Fibroblast of skin of abdomen (primary cell): ENCODE data around the gene CPA3.
A peak's percentile ranks its signal among the peaks of the same experiment; 100 is the strongest.

Experiments
- DNase-seq: peaks from one replicate; pipeline ENCODE4 v3.0.0-alpha.2; 2013

CPA3 gene

DNA sequence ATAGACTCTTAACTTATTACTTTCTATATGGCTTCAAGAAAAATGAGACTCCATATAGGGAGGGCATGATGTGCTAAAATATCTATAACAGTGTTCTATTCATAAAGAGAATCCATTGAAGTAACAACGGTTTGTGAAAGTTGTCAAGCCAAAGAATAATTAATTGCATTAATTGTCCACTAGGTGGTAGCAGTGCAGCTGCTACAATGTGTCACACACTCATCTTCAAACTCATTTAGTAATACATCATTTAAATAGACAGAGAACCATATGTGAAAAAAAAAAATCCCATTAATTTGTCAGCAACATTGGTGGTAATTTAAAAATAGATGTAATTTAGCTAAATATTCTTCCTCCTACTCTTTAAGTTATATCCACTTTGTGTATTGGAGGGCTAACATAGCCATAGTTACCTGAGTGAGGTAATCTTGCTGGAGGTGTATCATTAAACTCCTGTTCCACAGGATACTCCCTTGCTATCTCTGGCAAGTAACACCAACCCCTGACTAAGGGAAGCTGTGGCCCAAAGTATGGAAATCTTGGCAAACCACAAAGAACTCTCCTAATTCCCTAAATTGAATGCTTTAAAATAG is 3.7 kb upstream of the CPA3 start:
- peak; percentile 58 for DNase-seq

DNA sequence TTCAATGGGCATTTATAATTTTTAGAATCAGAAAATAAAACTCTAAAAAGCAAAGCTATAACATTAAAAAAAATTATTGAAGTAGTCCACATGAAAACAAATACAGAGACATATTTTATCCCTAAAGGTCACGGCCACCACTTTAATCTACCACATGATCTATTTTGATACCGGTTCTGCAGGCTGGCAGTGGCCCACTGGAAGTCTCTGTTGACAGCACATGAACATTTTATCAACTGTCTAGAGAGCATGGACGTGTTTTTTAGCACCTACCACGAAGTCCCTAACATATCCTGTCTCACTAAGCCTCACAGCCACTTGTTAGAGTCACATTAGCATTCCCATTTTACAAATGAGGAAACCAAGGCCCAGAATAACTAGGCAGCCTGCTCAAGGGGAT is 1.8 kb upstream of the CPA3 start:
- DNase-seq = no peak

DNA sequence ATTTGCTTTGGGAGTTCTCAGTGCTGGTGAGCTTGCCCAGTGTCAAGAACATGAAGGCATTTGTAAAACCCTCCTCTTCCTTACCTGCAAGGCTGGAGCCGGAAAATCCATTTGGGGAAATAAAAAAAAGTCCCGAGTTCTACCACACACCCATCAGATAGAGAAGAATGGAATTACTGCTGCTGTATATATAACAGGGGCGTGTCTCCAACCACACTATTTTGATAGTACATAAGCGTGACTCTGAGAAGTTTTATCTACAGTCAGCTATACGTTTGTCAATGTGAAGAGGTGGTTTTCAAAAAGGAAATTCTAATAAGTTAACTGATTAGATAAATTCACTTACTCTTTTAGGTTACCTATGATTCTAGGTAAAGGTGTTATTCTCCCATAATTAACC is 1.3 kb upstream of the CPA3 start:
- DNase-seq = no peak

DNA sequence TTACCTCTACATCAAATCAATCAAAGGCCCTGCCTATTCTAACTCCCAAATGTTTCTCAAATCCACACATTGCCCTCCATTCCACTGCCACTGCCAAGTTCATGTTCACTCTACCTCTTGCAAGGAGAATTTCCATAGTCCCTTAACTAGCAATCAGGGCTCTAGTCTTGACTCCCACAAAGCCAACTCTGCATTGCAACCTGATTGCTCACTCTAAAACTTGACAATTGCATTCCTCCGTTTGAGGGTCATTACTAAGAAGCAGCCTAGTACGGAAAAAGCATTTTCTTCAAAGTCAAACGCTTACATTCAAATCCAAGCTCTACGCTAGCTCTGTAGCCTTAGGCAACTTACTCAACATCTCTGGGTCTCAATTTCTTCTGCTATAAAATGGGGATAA is 1.2 kb downstream of the CPA3 start:
- DNase-seq = peak; percentile 87

DNA sequence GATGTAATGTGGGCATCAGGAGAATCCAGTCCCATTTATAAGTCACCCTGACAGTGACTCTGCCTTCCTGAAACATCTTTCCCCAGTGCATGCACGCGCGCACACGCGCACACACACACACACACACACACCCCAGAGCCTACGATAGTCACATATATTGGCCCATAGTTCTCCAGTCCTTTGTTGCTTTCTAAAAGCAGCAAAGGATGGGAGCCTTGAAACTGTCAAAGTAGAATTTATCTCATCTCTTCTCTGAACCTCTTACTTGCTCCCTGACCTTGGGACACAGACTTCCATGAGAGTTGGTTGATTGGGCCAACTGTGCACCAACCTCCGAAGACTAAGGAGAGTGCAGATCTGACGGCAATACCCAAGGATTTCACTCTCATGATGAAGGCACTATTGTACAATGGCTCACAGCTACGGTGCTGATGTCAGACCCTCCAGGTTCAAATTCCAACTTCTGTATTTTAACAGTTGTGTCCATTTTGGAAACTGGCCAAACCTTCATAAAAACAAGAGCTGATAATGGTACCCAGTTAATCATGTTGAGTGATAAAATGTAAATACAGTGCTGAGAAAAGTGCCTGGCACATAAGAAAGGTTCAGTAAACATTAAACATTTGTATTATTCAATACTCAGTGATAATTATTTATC is 8.3 kb downstream of the CPA3 start:
- DNase-seq = no peak

DNA sequence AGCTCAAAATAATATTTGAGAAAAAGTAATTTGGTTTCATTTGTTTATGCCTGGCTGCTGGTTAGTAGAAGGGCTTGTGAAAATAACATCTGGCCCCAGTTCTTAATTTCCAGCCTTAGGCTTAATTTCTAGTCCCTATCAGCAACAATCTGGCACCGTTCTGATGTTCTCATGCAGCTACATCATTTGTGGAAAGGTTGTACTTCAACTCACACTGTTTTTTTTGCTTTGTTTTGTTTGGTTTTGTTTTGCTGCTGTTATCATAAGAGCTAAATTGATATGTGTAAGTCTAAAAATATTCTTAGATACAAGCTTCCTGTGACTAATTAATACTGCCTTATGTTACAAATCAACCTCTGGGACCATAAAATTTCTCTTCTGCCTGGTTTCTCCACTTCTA is 8.9 kb downstream of the CPA3 start:
- no peak for DNase-seq

DNA sequence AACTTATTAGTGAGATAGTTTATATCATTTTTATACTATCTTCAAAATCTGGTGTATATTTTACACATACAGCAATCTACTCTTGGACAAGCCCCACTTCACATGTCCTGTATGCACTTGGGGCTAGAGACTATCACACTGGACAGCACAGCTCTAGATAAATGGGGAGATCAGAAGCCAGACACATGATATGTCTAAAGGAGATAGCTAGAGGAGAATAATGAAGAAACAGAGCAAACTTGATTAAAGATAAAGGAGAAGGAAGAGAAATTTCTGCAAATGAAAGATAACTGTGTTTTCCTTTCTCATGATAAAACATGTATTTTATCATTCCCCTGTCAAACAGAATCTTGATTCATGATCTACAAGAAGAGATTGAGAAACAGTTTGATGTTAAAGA is 13.0 kb downstream of the CPA3 start:
- no peak for DNase-seq

DNA sequence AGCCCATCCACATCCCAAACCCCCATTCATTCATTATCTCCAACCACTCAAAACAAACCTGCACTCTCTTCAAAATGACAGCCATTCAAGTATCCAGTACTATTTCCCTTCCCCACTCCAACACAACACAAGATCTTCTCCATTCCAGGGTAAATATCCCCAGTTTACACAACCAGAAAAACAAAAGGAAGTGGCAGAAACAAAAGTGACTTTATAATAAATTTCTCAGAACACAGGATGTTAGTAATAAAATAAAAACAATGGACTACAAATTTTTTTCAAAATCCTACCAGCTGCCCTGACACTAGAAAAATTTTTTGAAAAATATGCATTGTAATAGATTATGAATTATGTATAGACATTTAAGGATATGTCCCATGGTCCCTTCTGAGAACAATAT is 14.2 kb downstream of the CPA3 start:
- DNase-seq = no peak

DNA sequence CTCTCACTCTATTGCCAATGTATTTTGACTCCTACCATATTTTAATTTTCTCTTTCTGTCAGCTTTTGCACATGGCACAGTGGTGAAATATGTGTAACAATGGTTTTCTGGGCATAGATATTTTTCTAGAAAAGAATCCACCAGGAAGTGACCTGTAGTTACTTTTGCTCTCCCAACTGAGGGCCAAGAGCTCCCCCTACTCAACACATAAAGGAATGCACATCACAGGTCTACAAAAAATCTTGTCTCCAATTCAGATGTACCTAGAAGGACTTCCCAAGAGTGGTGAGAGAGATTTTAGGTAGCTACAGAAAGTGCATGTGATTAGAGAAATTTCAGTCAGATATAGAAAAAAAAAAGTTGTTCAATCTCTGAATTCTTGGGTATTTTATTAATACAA is 15.6 kb downstream of the CPA3 start:
- DNase-seq = peak; percentile 17

DNA sequence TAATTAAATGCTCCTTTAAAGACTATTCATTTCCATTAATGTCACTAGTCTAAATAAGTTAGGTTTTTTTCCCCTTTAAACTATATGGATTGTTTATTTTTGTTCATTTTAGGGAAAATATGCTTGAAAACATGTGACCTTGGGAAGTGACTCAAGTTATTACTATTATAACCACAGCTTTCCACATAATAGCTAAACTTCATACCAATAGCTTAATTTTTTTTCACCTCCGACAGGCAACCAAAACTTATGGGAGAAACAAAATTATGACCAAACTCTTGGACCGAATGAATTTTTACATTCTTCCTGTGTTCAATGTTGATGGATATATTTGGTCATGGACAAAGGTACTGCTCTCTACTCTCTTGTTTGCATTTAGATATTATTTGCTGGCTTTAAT is 16.2 kb downstream of the CPA3 start:
- DNase-seq = peak; percentile 73

DNA sequence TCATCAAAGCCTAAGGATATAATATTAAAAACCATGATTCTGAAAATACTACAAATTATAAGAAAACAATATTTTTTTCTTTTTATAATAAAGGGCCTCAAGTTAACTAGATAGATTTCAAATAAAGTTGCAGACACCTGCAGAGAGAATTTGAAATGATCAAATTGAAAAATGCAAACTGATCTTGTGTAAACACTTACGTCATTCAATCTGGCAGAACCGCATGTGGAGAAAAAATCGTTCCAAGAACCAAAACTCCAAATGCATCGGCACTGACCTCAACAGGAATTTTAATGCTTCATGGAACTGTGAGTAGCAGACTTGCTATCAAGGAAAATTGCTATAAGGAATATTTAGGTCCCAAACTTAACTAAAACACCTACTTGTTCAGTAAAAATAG is 17.2 kb downstream of the CPA3 start:
- DNase-seq = peak; percentile 21

DNA sequence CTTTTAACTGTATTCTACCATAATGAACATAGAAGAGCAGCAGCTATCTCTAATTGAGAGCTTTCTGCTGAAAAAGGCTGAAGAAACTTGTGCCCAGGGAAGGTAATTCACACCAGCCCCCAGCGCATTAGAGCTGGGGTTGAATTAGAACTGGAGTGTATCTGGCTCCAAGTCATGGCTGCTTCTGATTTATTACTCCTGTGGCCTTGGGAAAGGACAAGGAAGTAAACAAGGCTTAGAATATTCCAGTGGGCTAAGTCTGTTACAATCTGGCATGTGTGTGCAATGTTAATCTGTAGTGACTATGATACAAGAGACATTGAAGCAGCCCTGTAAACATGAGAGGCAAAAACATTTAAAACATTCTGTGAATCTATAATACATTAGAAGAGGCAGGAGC is 18.1 kb downstream of the CPA3 start:
- no peak for DNase-seq

DNA sequence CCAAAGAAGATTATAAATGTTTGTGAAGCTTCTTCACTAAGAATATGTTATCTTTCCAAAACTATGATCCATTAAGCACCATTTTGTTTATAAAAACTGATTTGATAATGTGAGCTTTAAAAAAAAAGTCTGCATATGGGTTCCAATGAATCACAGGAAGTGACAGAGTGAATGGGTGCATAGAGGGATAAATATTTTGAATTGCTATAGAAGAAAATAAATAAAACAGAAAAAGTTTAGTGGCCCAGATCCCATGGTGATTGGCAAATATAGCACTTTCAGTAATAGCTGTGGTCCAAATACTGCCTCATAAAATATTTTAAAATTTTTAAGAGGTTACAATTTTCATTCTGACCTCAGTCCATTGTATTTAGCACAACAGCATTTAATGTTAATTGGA is 19.2 kb downstream of the CPA3 start:
- DNase-seq = no peak

DNA sequence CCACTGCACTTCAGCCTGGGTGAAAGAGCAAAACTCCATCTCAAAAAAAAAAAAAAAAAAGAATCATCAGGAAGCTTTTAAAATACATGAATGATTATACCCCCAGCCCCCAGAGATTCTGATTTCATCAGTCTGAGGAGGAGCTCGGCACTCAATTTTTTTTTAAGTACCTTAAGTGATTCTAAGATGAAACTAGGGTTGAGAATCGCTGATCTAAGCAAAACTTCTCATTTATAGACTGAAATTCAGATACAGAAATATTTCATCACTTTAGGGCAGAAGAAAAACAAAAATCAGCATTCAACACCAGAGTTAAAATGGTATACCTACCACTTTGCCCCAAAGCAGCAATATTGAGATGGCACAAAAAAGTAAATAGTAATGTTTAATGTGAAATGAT is 24.7 kb downstream of the CPA3 start:
- DNase-seq = no peak

DNA sequence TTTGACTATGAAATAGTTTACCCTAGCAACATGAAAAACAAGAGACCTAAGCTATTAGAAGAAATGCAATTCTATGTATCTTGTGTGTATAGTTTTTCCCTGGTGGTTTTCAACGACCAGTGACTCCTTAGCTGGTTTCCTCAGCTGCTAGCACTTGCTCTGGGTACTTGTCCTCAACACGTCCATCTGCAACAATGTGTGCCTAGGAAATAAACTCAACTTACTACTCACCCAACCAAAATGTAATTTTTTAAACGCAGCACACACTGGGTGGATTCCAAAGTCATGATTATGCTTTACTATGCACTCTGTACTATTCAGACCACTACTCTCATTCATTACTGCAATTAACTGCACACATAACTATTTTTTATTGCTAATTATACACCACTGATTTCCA is 31.0 kb downstream of the CPA3 start:
- DNase-seq = peak; percentile 31

DNA sequence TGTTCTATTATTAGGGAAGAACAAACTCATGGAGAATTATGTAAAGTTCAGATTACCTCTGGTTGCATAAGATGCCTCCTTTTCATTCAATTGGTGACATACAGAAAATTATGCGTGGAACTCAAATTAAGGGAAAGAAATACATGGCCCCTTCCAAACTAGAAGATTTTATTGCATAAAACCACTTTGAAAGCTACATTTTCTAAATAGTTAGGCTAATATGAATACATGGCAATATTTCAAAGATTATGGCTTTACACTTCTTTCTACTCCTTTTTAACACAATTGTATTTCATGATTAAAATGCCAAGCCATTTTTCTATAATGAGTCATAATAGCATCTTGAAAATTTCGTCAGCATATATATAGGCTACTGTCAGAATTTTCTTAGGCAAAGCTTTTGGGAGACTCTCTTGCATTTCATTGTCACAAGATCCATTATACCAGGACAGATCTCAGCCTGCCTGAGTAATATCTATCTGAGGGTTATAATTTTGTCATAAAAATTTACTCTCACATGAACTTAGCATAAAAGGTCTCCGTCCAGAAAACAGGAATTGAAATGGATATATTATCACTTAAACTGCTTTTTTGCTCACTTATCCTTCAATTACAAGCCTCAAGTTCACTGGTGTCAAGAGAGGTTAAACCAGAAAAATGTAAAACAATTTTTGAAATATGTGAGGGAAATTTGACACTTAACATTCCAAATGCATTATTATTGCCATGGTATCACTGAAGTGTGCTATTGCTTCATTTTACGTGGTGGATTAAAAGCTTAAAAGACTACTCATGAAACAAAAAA is 37.1 kb downstream of the CPA3 start:
- peak; percentile 92 for DNase-seq

DNA sequence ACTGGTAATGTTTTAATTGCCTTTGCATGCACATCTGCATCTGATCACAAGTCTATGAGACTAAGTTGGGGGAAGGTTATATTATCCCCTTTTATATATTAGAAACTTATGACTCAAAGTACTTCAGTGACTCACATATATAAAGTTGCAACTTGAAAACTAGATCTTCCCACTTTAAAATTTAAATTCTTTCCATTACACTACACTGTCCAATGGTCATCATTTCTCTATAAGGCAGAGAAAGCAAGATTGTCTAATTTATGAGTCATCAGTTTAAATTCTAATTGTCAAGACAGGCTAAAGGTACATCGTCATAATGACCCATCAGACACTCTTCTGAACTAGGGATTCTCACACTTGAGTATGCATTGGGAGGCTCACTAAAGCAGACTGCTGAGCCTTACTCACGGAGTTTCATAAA is 37.9 kb downstream of the CPA3 start:
- peak; percentile 88 for DNase-seq

DNA sequence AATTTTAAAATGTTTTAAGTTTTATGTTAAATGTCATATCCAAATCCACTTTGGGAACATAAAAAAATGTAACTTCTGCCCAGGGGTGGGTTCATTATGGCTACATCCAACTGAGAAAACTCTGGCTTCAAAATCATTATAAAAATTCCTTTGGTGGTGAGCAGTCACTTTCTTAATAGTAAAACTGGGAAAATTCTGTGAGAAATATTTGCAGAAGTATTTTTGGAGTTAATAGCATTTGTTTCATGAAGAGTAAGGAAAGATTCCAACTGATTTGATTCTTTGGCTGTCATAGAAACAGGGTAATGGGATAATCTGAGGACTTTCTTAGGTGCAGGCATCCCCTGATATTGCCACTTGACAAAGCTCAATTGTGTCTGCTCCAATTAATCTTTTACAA is 38.8 kb downstream of the CPA3 start:
- peak; percentile 16 for DNase-seq

DNA sequence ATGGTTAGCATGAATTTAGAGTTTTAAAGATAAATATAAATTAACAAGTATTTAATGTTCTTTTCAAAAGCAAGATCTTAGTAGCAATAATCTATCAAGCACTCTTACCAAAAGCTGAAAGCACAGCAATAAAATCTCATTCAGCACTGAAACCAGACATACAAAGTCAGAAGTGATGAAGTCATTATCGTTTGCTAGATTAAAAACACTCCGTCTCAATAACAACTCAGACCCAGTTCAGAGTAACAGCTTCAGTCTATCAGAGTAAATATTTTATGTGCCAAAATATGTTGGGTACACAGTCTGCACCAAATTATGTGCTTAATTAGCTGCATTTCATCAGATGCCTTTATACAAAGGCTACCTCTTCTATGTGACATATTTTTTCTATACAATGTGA is 41.6 kb downstream of the CPA3 start:
- peak; percentile 42 for DNase-seq

DNA sequence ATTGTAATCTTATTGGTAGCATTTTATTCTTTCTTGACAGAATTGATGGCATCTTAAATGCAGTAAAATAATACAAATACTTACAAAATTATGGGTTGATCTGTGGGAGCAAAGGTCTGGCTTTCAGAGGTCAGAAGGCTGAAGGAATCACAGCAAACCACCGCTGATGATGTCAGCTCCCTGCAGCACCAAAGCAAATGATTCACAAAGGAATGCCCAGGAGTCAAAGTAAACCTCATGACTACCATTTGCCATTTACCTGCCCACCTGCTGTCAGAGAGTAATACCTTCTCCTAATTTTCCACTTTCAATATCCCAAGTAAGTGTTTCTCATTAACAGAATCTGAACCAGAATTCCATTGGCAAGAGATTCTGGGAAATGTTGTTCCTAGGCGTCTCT is 46.1 kb downstream of the CPA3 start:
- no peak for DNase-seq

DNA sequence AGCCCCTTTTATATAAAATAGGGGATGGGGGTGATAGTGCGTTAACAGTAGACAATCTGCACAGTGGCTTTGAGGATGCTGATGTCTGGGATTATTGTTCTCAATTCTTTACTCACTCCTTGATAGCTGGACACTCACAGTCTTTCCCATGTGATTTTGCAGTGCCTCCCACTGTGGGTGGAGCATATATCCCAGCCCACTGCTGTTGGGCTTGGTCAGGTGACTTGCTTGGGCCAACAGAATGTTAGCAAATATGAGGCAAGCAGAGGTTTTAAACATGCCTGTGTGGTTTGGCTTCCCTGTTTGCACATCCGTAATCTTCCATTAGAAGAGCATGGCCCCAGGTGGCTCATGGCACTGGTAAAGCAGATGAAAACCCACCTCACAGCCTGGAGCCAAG is 46.5 kb downstream of the CPA3 start:
- no peak for DNase-seq

DNA sequence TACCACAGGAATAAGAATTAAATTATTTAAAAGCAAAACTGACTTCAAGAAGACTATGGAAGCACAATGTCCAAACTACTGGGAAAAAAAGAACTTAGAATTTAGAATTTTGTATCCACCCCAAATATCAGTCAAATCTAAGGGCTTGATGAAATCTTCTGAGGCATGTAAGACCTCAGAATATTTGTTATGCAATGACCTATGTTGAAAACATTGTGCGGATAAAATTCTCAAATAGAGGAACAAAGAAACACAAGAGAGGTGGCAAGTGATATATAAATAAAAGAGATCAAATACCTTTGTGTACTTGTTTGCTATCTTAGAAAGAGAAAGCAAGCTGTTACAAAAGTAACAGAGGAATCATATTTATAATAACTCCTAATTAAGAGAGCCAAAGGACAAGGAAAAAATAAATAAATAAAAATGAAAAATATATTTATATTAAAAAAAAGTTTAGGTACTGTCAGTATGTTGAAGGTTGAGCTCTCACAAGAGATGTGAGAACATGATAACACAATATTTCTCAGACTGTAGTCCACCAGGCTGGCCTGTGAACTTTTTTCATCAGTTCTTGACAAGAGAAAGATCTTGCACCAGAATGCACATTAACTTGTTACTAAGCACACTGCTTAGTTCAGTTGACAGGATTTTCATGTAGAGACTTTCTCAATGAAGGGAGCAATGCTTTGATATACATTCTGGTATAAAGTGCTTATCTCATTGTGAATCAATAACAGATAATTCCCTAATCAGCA is 50.0 kb downstream of the CPA3 start:
- DNase-seq = no peak

DNA sequence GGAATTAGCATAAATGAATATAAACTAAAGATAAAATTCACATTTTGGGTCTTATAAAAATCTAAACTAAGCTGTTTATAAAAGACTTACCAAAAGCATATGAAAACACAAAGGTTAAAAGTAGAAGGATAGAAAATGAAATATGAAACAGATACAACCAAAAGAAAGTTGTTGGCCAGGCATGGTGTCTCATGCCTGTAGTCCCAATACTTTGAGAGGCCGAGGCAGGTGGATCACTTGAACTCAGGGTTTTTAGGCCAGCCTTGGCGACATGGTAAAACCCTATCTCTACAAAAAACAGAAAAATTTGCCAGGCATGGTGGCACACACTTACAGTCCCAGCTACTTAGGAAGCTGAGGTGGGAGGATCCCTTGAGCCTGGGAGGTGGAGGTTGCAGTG is 51.0 kb downstream of the CPA3 start:
- DNase-seq = no peak
